Measurements from ENCODE around the gene SAA2. TPM values are rescaled to one million over a fixed set of nuclear protein-coding genes. Genes with fewer than 3 reads are reported as not detected.
A peak's percentile ranks its signal among the peaks of the same experiment; 100 is the strongest.
"Not testable (repeated sequence)": the region's sequence is repeated elsewhere in the genome, so short reads cannot be mapped to it uniquely, and the experiment has no call there.

Gene SAA2
- not detected for polyA plus RNA-seq (2013, experiment 1 of 2; ENCODE audit: insufficient read length)
- polyA plus RNA-seq (2013, experiment 2 of 2; ENCODE audit: insufficient read length), result not detected

- no peak for DNase-seq
These were observed at the start of gene SAA2 for GRCh38 chr11:18248561-18248960. Gene SAA2 (minus strand): TSS chr11:18248668. CDS start chr11:18248011, 657 bp downstream.

GRCh38 chr11:18295316-18295715, 46.8 kb upstream of the SAA2 start:
- no peak for DNase-seq

GRCh38 chr11:18294862-18295261, 46.4 kb upstream of the SAA2 start:
- DNase-seq, result no peak

GRCh38 chr11:18288911-18289310, 40.4 kb upstream of the SAA2 start:
- no peak for DNase-seq

GRCh38 chr11:18285841-18286240, 37.4 kb upstream of the SAA2 start:
- no peak for DNase-seq

- no peak for DNase-seq
These were observed 34.2 kb upstream of the SAA2 start for GRCh38 chr11:18282626-18283025.

GRCh38 chr11:18280438-18281045, 32.1 kb upstream of the SAA2 start:
- DNase-seq, result no peak

GRCh38 chr11:18277565-18278271, 29.2 kb upstream of the SAA2 start:
- DNase-seq, result no peak

- no peak for DNase-seq
These were observed 22.7 kb upstream of the SAA2 start for GRCh38 chr11:18271206-18271605.

GRCh38 chr11:18270102-18270501, 21.6 kb upstream of the SAA2 start:
- no peak for DNase-seq

- not testable (repeated sequence) for DNase-seq
These were observed 20.8 kb upstream of the SAA2 start for GRCh38 chr11:18269252-18269651.

GRCh38 chr11:18267335-18268133, 19.1 kb upstream of the SAA2 start:
- not testable (repeated sequence) for DNase-seq

GRCh38 chr11:18265949-18266348, 17.5 kb upstream of the SAA2 start, which contains the start of gene SAA1:
Gene SAA1 (plus strand): TSS chr11:18266264. CDS start chr11:18266888, 624 bp downstream.
- DNase-seq, result no peak

- no peak for DNase-seq
These were observed 16.4 kb upstream of the SAA2 start for GRCh38 chr11:18264677-18265555.

- DNase-seq, result no peak
These were observed 15.6 kb upstream of the SAA2 start for GRCh38 chr11:18264035-18264434.

- peak; percentile 23 for DNase-seq
These were observed 14.3 kb upstream of the SAA2 start for GRCh38 chr11:18262681-18263350.

GRCh38 chr11:18261721-18262120, 13.3 kb upstream of the SAA2 start:
- no peak for DNase-seq

- no peak for DNase-seq
These were observed 10.8 kb upstream of the SAA2 start for GRCh38 chr11:18259259-18259658.

- DNase-seq, result no peak
These were observed 6.4 kb upstream of the SAA2 start for GRCh38 chr11:18254781-18255361.

GRCh38 chr11:18253778-18254338, 5.4 kb upstream of the SAA2 start:
- no peak for DNase-seq

- no peak for DNase-seq
These were observed 4.8 kb upstream of the SAA2 start for GRCh38 chr11:18253233-18253632.

Measured in fibroblast of skin of abdomen (primary cell).